GM18519 (cell line): ENCODE data around the gene ASB16.
"Not testable (repeated sequence)": the region's sequence is repeated elsewhere in the genome, so short reads cannot be mapped to it uniquely, and the experiment has no call there.

ENCODE experiments used
- ATAC-seq: cut with Tn5 transposase; IDR thresholded peaks from one replicate; pipeline ENCODE4 v1.9.1; 2021; ENCODE audit warnings: mild to moderate bottlenecking, moderate library complexity; ENCODE audit not compliant: unreplicated experiment, low FRiP score

ASB16 gene

DNA sequence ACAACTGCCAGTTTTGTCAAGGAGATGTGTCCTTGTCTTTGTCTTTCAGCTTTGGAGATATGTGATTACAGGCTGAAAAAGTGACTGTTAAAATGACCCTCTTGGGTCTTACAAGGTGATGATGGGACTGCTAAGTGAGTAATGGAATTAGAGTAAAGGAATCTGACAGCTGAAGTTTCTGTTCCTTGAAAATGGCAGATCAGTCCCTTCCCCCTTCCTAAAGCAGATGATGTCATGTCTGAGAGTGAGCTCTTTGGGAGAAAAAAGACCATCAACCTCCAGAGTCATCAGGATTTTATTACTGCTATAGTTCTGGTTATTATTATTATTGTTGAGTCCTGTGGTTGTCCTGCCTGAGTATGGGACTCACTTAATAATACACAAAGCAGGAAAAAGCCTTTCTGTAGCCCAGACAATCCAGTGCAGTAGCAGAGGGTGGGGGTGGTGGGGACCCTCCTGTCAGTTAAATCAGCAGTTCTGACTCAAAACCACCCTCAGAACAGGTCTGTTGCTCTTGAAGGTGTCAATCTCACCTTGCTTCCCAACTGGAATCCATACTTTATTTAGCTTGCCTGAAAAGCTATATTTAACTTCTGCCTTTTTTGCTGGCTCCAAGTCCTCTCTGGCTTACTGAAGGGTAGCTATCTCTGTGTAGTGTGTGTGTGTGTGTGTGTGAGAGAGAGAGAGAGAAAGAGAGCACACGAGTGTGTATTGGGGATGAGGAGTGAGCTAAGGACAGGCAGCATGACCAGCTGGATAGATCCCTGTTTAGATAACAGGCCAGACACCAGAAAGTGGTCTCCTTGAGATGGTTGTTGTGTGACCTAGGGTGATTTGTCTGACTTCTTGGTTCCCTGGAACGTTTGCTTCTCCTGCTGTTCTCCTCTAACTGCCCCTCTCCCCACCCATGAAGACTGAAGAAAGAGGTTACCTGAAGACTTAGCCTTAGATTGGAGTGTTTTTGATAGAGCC, 23.8 kb upstream of the ASB16 start:
- ATAC-seq: no peak

DNA sequence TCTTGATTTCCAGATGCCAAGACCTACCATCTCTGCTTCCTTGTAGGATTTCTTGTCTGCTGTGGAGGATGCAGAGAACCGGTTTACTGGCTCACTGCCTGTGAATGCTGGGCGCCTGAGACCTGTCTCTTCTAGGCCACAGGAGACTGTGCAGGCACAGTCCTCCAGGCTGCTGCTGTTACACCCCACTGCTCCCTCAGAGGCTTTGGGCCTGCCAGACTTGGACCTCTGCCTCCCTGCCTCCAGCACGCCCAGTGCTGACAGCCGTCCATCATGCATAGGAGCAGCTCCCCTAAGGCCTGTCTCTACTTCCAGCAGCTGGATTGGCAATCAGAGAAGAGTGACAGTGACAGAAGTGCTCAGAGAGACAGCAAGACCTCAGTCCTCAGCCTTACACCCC, 22.7 kb upstream of the ASB16 start:
- no peak for ATAC-seq

DNA sequence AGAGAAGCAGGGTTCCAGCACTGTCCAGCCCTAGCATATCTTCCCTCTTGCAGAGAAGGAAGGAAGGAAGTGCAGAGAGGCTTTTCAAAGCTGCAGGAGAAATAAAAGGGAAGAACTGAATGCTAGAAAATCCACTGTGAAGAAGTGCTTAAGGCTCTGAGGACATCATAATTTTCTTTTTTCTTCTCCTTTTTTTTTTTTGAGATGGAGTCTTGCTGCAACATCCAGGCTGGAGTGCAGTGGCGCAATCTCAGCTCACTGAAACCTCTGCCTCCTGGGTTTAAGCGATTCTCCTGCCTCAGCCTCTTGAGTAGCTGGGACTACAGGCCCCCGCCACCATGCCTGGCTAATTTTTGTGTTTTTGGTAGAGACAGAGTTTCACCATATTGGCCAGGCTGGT, 21.4 kb upstream of the ASB16 start:
- ATAC-seq: not testable (repeated sequence)

DNA sequence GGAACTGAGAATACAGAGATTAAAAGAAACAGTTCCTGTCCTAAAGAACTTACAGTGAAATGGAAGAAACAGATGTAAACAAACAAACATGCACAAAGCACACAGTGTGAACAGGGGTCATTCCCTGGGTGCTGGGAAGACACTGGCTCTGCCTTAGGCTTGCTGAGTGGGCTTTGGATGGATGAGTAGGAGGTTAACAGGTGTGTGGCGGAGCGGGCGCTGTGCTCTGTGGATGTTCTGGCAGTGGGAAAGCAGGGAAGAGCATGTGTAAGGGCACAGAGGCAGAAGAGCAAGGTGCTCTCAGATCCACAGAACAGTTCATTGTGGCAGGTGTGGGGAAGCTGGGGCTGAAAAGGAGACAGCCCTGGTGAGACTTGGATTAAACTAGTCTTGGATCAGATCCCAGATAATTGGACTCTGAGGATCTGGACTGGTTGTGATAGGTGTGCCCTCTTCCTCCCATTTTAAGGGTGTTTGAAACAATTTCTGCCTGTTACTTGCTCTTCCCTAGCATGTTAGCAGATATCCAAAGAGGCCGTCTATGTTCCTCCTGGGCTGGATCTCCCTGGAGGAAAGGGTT, 20.7 kb upstream of the ASB16 start:
- ATAC-seq: no peak

DNA sequence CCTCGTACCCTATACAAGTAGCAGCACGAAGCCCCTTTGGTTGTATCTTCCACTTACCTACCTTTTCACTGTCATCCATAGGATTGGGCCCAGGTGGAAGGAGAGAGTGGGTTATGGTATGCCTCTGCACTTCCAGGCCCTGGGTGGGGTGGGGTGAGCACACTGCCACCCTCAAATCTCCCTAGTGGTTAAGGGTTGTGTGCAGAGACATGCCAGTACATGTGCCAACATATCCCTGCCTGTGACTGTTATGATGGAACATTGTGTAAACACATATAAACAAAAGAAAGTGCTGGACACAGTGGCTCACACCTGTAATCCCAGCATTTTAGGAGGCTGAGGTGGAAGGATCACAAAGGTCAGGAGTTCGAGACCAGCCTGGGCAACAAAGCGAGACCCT, 17.6 kb upstream of the ASB16 start:
- ATAC-seq: no peak

DNA sequence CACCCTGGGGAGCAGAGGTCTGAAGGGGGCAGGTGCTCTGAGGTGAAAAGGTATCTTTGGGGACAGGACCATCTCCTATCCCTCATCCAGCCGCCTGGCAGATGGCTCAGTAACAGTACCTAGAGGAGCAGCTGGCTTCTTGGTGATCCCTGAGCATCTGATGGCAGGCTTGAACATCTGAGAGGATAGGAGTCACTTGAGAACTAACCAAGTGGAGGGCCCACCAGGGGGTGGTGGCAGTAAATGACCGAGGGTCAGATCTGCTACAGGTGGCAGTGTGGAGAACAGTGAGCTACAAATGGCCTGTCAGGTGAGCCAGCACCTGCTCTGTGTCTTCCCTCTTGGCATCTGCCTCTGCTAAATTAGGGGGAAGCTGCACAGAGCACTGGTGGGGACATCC, 15.0 kb upstream of the ASB16 start:
- no peak for ATAC-seq

DNA sequence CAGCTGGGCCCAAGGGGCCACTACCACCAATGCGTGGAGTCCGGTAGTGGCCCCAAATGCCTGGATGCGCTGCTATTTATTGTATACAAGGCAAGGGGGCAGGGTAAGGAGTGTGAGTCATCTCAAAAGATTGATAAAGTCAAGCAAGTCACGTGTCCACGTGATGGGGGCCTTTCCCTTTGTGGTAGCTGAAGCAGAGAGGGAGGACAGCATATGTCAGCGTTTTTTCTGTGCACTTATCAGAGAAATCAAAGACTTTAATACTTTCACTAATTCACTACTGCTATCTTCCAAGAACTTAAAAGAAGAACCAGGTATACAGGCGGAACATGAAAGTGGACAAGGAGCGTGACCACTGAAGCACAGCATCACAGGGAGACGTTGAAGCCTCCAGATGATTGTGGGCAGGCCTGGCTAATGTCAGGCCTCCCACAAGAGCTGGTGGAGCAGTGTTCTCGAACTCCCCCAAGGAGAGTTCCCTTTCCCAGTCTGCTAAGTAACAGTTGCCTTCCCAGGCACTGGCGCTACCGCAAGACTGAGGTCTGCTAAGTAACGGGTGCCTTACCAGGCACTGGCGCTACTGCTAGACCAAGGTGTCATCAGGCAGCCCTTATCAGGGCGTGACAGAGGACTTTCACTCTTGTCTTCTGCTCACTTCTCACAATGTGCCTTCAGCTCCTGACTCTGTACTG, 10.8 kb upstream of the ASB16 start:
- ATAC-seq: no peak

DNA sequence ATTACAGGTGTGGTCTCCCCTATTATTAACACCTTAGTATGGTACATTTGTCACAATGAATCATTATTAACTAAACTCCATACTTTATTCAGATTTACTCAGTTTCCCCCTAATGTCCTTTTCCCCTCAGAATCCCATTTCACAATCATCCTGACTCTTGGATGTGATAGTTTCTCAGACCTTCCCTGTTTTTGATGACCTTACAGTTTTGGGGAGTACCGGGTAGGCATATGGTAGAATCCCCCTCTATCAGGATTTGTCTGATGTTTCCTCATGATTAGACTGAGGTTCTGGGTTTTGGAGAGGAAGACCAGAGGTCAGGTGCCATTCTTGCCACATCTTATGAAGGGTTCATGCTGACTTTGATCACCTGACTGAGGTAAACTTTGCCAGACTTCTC, 6.0 kb upstream of the ASB16 start:
- no peak for ATAC-seq

DNA sequence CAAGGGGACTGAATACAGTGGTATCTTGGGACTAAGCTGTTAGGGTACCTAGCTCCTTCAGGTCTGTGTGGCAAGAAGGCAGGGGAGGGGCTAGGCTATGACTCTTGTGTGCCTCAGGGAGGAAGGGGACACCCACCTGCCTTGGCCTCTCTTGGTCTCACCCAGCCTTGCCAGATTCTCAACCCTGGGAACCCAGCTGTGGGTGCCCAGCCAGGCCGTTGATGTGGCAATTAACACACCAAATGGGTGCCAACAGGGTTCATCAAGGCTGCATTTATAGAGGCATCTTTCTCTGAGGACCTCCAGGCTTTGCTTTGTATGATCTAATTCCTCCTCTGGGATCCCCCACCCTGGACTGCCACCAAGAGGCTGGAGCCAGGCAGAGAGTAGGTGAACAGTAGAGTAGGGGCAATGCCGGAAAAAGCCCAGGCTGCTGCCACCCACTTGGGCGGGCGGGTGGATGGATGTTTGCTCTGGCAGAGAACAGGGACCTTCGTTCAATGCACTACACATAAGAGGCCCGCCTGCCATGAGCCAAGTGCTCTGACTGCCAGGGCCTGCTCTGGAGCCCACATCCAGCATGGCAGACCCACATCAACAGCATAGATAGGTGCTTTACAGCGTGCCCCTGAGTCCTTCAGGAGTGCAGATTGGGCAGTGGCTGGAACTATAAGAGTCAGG, 3.2 kb upstream of the ASB16 start:
- no peak for ATAC-seq

DNA sequence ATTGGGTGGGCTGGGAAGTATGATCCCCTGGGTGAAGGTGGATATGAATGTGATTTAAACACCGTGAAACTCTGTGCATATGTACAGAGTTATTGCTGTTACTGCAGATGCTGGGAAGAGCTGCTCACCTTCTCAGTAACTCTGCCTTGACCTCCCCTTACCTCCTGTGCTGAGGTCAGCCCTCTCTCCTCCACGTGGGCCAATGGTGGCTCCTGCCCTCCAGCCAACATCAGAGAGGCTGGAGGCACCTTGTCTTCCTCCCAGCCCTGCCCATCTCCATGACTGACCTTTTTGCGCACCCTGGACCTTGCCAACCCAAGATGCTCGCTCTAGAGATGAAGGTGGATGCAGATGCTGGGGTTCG, 387 bp upstream of the ASB16 start:
- ATAC-seq: no peak

DNA sequence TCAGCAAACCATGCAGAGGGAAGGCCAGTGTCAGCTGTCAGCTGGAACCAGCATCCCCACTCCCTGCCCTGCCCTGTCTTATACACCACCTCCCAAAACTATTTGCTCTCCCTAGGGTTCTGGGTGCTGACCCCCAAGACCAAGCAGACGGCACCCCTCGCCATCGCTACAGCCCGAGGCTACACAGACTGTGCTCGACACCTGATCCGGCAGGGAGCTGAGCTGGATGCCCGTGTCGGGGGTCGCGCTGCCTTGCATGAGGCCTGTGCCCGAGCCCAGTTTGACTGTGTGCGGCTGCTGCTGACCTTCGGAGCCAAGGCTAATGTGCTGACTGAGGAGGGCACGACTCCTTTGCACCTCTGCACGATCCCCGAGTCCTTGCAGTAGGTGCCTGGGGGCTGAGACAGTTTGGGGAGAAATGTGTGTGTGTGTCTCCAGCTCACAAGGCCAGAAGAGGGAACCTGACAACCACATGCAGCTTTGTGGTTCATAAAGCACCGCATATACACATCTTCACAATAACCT, 1.5 kb downstream of the ASB16 start:
- no peak for ATAC-seq

DNA sequence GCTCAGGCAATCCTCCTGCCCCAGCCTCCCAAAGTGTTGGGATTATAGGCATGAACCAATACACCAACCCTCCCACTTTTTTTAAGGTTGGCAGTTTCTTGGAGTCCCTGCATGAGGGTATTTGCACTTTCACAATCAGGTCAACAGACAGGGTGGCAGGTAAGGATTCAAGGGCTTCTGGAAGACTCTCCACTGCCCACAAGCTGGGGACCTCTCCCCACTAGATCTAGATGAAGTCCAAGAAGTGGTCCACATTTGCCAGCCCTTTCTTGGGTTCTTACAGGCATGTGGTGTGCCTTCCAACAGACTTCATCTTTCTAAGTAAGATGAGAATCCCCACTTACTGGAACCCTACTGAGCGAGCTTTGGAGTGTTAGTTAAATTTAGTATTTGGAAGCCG, 3.9 kb downstream of the ASB16 start:
- no peak for ATAC-seq

DNA sequence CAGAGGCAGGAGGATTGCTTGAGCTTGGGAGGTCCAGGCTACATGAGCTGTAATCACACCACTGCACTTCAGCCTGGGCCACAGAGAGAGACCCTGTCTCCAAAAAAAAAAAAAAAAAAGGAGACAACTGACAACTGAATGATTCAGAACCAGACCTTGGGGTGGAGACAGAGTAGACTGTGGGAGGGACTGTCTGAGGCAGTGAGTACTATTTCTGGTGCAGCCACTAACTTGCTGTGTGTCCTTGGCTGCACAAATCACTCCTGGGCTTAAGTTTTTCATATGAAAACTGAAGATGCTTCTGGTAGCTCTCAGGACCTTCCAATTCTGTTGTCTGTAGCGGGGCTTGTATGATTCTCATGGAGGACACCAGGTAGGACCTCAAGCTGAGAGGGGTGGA, 5.8 kb downstream of the ASB16 start:
- ATAC-seq: no peak

DNA sequence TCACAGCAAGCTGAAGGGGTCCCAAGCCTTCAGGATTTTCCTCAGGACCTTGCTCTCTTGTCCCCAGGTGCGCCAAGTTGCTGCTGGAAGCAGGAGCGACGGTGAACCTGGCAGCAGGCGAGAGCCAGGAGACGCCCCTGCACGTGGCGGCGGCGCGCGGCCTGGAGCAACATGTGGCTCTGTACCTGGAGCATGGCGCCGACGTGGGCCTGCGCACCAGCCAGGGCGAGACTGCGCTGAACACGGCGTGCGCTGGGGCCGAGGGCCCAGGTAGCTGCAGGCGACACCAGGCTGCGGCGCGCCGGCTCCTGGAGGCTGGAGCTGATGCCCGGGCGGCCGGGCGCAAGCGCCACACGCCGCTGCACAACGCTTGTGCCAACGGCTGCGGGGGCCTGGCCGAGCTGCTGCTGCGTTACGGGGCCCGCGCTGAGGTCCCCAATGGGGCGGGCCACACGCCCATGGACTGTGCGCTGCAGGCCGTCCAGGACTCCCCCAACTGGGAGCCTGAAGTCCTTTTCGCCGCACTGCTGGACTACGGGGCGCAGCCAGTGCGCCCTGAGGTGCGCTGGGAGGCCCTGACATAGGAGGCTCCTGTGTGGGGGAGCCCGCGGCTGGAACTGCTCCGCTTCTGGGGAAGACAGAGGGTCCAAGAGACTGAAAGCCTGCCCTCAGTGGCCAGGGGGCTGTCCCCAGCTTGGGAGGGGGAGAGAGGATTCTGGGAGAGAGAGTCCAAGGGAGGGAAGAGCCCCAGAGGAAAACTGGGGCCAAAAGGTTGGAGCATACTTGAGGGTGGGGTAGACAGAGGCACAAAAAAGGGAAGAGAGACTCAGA, 6.4 kb downstream of the ASB16 start:
- ATAC-seq: no peak

DNA sequence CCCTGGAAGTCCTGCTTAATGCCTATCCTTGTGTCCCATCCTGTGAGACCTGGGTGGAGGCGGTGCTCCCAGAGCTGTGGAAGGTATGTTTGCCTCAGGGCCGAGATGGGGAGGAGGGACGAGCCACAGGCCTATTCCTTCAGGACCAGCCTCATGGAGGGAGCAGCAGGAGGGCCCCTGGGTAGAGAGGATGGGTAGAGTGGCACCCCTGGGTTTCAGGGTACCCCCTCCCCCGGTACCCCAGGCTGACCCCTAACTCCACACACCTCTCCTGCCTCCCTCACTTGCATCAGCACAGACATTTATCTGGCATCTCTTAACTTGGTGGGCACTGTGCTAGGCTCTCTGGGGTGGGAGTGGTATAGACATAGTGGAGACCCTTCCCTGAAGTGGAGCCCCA, 7.1 kb downstream of the ASB16 start:
- no peak for ATAC-seq

DNA sequence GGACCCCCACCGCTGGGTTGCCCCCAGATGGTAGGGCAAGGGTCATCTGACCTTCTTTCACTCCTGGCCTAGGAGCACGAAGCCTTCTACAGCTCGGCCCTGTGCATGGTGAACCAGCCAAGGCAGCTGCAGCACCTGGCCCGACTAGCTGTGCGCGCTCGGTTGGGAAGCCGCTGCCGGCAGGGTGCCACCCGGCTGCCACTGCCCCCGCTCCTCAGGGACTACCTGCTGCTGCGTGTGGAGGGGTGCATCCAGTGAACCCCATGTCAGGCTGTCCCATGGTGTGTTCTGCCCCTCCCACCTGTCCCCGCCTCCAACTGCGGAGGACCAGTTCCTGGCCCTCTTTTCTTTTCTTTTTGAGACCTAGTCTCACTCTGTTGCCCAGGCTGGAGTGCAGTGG, 7.6 kb downstream of the ASB16 start:
- no peak for ATAC-seq

DNA sequence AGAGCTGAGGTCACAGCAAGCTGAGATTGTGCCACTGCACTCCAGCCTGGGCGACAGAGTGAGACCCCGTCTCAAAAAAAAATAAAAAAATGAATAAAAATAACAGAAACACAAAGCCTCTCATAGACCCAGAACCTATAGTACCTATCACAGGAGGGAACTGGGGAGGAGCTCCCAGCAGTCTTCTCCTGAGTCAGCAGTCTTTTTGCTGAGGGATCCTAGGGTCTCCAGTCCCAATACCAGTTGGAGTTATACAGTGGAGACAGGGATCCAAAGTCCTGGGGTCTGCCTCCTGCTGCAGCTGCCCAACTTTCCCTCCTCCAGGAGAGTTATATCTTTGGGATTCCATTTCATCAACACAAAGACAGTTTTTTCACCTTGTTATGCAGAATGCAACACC, 12.5 kb downstream of the ASB16 start:
- no peak for ATAC-seq

DNA sequence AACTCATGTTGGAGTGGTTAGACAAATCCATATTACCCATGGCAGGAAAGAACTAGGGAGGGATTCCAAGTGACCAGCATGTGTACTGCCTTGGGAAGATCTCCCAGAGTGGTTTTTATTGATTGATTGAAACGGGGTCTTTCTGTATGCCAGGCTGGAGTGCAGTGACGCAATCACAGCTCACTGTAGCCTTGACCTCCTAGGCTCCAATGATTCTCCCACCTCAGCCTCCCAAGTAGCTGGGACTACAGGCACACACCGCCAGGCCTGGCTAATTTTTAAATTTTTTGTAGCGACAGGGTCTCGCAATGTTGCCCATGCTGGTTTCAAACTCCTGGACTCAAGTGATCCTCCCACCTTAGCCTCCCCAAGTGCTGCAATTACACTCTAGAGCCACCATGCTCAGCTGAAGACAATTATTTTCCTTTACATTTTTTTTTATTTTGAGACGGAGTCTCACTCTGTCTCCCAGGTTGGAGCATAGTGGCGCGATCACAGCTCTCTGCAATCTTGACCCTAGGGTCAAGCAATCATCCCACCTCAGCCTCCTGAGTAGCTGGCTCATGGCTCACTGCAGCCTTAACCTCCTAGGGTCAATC, 13.8 kb downstream of the ASB16 start:
- ATAC-seq: no peak

DNA sequence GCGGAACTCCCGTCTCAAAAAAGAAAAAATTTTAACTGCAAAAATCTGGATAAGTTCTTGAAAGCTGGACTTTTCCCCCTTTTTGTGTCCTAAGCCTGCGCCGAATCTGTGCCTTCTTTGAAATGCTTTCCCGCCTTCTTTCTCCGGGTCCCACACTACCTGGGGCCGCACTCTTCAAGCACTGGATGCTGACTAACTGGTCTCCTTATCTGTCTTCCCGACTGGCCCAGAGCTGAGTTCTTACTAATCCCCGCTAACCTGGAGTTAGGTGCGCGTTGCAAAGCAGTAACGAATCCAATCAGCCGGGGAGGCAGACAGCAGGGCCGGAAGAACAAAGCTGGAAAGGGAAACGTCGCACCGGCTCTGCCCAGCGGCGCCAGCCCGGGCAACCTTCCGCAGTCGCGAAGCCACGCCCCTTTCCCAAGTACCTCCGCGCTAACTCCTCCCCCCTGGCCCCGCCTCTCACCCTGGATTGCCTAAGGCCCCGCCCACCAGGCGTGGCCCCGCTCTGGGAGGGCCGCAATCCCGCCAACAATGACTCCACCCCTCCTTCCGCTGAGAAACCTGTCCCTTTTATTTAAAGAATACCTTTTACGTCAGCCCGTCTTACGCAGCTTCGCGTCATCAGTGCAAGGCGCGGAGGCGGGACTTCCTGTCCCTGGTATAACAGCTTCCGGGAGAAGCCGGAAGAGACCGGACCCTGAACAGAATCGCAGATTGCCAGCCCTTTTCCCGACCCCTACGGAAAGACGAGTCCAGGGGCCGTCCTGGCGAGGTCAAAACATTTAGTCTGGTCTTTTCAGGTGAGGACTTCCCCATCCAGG, 16.0 kb downstream of the ASB16 start, which contains the start of gene TMUB2:
TSS of gene TMUB2 (plus strand) at position 666 of the 824 bp plus-strand sequence. CDS start 737 bp downstream, outside the sequence.
- ATAC-seq: peak; percentile 77
